Stimulated activated CD8-positive, alpha-beta memory T cell treated with anti-CD3 and anti-CD28 coated beads, Interleukin-15, amount 100 ng/mL, for 48 hours (primary cell): Measurements from ENCODE around the gene PLPPR2.
"Not testable (repeated sequence)": the region's sequence is repeated elsewhere in the genome, so short reads cannot be mapped to it uniquely, and the experiment has no call there.

Source experiments
- DNase-seq, 2 donors: peaks; one replicate each; pipeline ENCODE4 v3.0.0-alpha.2; 2020; ENCODE audit warnings: low read depth in 2 of 2

PLPPR2 gene

GRCh38 chr19:11373885-11374432, 18.7 kb downstream of the PLPPR2 start:
- no peak for DNase-seq

GRCh38 chr19:11374433-11375142, 19.4 kb downstream of the PLPPR2 start, which contains the start of gene SWSAP1:
Gene SWSAP1 (plus strand): TSS chr19:11374666. CDS start chr19:11374681, 15 bp downstream.
- peak; percentile 92 to 96 for DNase-seq

- DNase-seq, result peak; percentile 49 to 60
Observed at GRCh38 chr19:11375143-11375948, 20.1 kb downstream of the PLPPR2 start.

GRCh38 chr19:11377237-11377636, 22.0 kb downstream of the PLPPR2 start:
- no peak for DNase-seq

- no peak for DNase-seq
Observed at GRCh38 chr19:11377756-11378155, 22.5 kb downstream of the PLPPR2 start.

GRCh38 chr19:11378319-11379189, 23.3 kb downstream of the PLPPR2 start:
- no peak for DNase-seq

GRCh38 chr19:11379269-11379845, 24.1 kb downstream of the PLPPR2 start:
- DNase-seq, result not testable (repeated sequence)

GRCh38 chr19:11379857-11380350, 24.7 kb downstream of the PLPPR2 start:
- DNase-seq, result no peak

GRCh38 chr19:11380653-11381537, 25.7 kb downstream of the PLPPR2 start:
- peak; percentile 93 to 95 for DNase-seq

- peak; percentile 23 to 47 for DNase-seq
Observed at GRCh38 chr19:11382898-11383705, 27.9 kb downstream of the PLPPR2 start.

GRCh38 chr19:11383706-11384048, 28.4 kb downstream of the PLPPR2 start:
- no peak for DNase-seq

GRCh38 chr19:11384778-11385129, 29.5 kb downstream of the PLPPR2 start:
- no peak for DNase-seq

GRCh38 chr19:11387162-11388034, 32.2 kb downstream of the PLPPR2 start:
- DNase-seq, result no peak

- no peak for DNase-seq
Observed at GRCh38 chr19:11390359-11390758, 35.1 kb downstream of the PLPPR2 start.

GRCh38 chr19:11390933-11391680, 35.9 kb downstream of the PLPPR2 start:
- DNase-seq, result no peak

GRCh38 chr19:11397089-11397610, 41.9 kb downstream of the PLPPR2 start:
- DNase-seq, result no peak

- no peak for DNase-seq
Observed at GRCh38 chr19:11399667-11400066, 44.4 kb downstream of the PLPPR2 start.
